ENCODE data around the gene MON1B. TPM values are rescaled to one million over a fixed set of nuclear protein-coding genes. Genes with fewer than 3 reads are reported as not detected.

The MON1B gene
- total and polyA plus RNA-seq, 2 of the 8 experiments (the other 6 are each of a cell fraction or from before 2014, with no cell fraction given), result 20.0 to 45.9 TPM

DNA sequence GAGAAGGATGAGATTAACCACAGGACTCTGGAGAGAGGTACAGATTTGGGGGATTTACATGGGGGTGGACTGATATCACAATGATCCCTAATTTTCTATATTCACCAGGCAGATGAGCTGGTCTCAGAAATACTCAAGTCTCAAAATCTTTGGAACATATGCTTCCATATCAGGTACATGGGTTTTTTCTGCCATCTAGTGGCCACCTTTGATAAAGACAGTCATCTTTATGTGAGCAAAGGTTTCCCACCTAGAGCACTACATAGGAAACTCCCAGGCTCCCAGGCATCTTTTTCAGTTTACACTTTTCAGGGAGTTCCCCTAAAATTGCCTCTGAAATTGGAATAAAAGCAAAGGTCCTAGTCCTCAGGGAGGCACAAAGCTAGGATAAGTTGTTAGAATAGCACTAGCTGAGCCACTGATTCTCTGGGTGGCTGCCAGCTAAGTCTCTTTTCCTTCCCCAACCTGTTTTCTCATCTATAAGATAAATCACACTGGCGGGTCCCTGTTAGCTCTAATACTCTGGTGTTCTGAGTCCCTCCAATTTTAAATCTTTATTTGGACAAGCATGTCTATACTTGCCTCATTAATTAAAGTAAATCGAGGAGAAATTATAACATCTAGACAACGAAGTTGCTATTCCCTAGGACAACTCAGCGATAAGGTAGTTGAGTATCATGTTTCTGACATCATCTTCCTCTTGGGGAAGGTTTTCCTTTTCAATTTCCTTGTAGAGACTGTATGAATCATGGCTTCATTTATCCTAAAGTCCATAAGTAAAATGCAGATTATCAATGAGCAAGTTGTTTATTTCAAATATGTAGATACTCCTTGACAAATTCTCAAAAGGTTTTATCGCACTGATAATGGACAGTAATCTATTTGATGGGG lies 19.0 kb upstream of the MON1B start:
- Histone ChIP-seq H2AFZ (ENCODE audit: low read length) (no peak overlapping the region), H2BK15ac (ENCODE audit: low read length) (no peak overlapping the region), H4K5ac (ENCODE audit: insufficient read length, low read depth, low read length) (no peak overlapping the region), H3K9ac (replicated peaks in 1 of 4; ENCODE audit: extremely low read depth in 1 of 4, low read depth in 3 of 4, low read length in 3 of 4) (no peak overlapping the region), H2BK120ac (replicated peaks; ENCODE audit: low read depth, low read length) (no peak overlapping the region), H2AK5ac (ENCODE audit: low read depth, low read length) (no peak overlapping the region), H3K4me2 (ENCODE audit: insufficient read depth in 1 of 2, low read depth in 2 of 2, low read length in 2 of 2) (no peak overlapping the region), H3K4ac (replicated peaks; ENCODE audit: insufficient read length, low read depth, low read length) (no peak overlapping the region), H2BK5ac (ENCODE audit: low read depth, low read length) (no peak overlapping the region), H4K20me1 (replicated peaks in 1 of 2; ENCODE audit: control insufficient read depth in 1 of 2, insufficient read depth in 2 of 2, low read length in 2 of 2) (no peaks in the 10 kb centered on the region), H3K23me2 (ENCODE audit: low read depth, low read length) (no peaks in the 10 kb centered on the region), H3K23ac (ENCODE audit: insufficient read length) (no peak overlapping the region), H3K27me3 (replicated peaks in 1 of 4; ENCODE audit: control insufficient read depth in 3 of 4, extremely low read depth in 1 of 4, insufficient read depth in 3 of 4, low read length in 3 of 4) (no peaks in the 10 kb centered on the region), H3K36me3 (ENCODE audit: control insufficient read depth in 2 of 4, insufficient read depth in 4 of 4, low read length in 3 of 4) (no peaks in the 10 kb centered on the region), H3K4me1 (replicated peaks in 1 of 4; ENCODE audit: control insufficient read depth in 3 of 4, insufficient read depth in 4 of 4, low read length in 3 of 4) (no peaks in the 10 kb centered on the region), H3K4me3 (ENCODE audit: extremely low read depth in 1 of 4, insufficient read depth in 2 of 4, low read depth in 3 of 4, low read length in 4 of 4) (no peak overlapping the region), H3K56ac (replicated peaks; ENCODE audit: insufficient read length, low read depth, low read length) (no peak overlapping the region), H3K79me1 (ENCODE audit: low read depth, low read length) (no peaks in the 10 kb centered on the region), H3K14ac (ENCODE audit: insufficient read length) (no peak overlapping the region), H4K8ac (ENCODE audit: extremely low read depth, insufficient read depth, low read length) (no peak overlapping the region), H3K9me3 (ENCODE audit: insufficient read depth in 2 of 2, low read depth in 1 of 2, low read length in 1 of 2) (no peaks in the 10 kb centered on the region), H2BK20ac (ENCODE audit: low read length) (no peak overlapping the region), H2BK12ac (ENCODE audit: low read depth, low read length) (no peak overlapping the region), H3K79me2 (ENCODE audit: control insufficient read depth in 1 of 2, insufficient read depth in 2 of 2, low read length in 2 of 2) (no peaks in the 10 kb centered on the region), H3K18ac (ENCODE audit: extremely low read depth, low read length) (no peak overlapping the region), H4K91ac (replicated peaks; ENCODE audit: insufficient read length, low read length) (no peak overlapping the region), H3K27ac (ENCODE audit: low read depth, low read length) (no peak overlapping the region)
- no peak for DNase-seq (ENCODE audit: low read depth in 1 of 2, low spot score in 2 of 2)
- CTCF ChIA-PET (ENCODE audit: partially characterized antibody), result interaction anchor here (0.5 to 4.9 kb wide), 54 partner anchors 9 to 1512 kb away, joined by 3 to 46 read pairs (median 4); no protein-coding TSS in a partner anchor
- TF ChIP-seq, protein P1, sequence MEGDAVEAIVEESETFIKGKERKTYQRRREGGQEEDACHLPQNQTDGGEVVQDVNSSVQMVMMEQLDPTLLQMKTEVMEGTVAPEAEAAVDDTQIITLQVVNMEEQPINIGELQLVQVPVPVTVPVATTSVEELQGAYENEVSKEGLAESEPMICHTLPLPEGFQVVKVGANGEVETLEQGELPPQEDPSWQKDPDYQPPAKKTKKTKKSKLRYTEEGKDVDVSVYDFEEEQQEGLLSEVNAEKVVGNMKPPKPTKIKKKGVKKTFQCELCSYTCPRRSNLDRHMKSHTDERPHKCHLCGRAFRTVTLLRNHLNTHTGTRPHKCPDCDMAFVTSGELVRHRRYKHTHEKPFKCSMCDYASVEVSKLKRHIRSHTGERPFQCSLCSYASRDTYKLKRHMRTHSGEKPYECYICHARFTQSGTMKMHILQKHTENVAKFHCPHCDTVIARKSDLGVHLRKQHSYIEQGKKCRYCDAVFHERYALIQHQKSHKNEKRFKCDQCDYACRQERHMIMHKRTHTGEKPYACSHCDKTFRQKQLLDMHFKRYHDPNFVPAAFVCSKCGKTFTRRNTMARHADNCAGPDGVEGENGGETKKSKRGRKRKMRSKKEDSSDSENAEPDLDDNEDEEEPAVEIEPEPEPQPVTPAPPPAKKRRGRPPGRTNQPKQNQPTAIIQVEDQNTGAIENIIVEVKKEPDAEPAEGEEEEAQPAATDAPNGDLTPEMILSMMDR (IDR thresholded peaks at IDR 0.05; ENCODE audit: control extremely low read depth in 1 of 3, insufficient read depth in 1 of 3, low read depth in 1 of 3, low read length in 3 of 3), result peak in 2 of 3 experiments; percentile 68 to 69; a peak in 3 of 4 replicates
- TF ChIP-seq RAD21 (IDR thresholded peaks at IDR 0.05 in 1 of 2, conservative IDR thresholded peaks at IDR 0.05 in 1 of 2; ENCODE audit: low read depth in 2 of 2, low read length in 2 of 2) (peak; percentile 85 to 90), BACH1 (IDR thresholded peaks at IDR 0.05; ENCODE audit: low read length) (no peak)
- POLR2A ChIA-PET (ENCODE audit: partially characterized antibody), result no interaction called here
- WGBS, 2 experiments (ENCODE audit: extremely low coverage in 1 of 2, insufficient coverage in 1 of 2, insufficient read length in 1 of 2, insufficient replicate concordance in 2 of 2, low coverage in 1 of 2, low lambda C conversion rate in 2 of 2, missing lambda C conversion rate in 1 of 2), result 90% methylated on average over 5 of the region's 5 CpGs; no CpG with 5 or more reads in 1 of the 2 experiments
- peak; percentile 83 for FAIRE-seq
